Tibial nerve (tissue), 4 donors: ENCODE results near the gene FMO5.

Experiments used
- EP300 ChIP-seq, 2 donors: sonication (generic); formaldehyde crosslinking; IDR thresholded peaks; one replicate each; pipeline ENCODE4 v1.6.1; 2017; ENCODE audit warnings: antibody characterized with exemption in 2 of 2, mild to moderate bottlenecking in 1 of 2
- POLR2A ChIP-seq, 2 donors: fragments of 450-650 bp; IDR thresholded peaks; one replicate each; pipeline ENCODE4 v1.6.1; 2017; ENCODE audit warnings: antibody characterized with exemption in 2 of 2, mild to moderate bottlenecking in 2 of 2, moderate library complexity in 2 of 2
- TF ChIP-seq, protein P1 (sequence below), 5 experiments: fragments of 200-600 bp in 3 of 5; fragments of 450-650 bp in 2 of 5; sonication (generic) in 3 of 5; IDR thresholded peaks; one replicate each; pipeline ENCODE4 v1.5.1; 2016 to 2019; ENCODE audit warnings: antibody characterized with exemption in 5 of 5, mild to moderate bottlenecking in 3 of 5, moderate library complexity in 2 of 5

DNA sequence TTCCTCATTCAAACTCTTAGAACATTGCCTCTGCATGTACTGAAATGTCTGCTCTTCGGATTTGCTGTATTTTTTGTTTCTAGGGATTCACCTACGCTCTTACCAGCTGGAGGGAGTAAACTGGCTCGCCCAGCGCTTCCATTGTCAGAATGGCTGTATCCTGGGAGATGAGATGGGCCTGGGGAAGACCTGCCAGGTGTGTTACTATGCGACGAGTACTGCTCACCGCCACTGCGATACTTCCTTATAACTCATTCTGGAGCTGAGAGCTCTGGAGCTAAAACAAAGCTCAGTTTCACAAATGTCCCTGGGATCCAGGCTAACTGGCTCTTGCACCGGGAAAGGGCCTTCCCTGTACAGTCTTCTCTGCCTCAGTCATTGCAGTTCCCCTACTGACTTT, 27.4 kb upstream of the FMO5 start:
- TF ChIP-seq, protein P1, sequence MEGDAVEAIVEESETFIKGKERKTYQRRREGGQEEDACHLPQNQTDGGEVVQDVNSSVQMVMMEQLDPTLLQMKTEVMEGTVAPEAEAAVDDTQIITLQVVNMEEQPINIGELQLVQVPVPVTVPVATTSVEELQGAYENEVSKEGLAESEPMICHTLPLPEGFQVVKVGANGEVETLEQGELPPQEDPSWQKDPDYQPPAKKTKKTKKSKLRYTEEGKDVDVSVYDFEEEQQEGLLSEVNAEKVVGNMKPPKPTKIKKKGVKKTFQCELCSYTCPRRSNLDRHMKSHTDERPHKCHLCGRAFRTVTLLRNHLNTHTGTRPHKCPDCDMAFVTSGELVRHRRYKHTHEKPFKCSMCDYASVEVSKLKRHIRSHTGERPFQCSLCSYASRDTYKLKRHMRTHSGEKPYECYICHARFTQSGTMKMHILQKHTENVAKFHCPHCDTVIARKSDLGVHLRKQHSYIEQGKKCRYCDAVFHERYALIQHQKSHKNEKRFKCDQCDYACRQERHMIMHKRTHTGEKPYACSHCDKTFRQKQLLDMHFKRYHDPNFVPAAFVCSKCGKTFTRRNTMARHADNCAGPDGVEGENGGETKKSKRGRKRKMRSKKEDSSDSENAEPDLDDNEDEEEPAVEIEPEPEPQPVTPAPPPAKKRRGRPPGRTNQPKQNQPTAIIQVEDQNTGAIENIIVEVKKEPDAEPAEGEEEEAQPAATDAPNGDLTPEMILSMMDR (IDR thresholded peaks at IDR 0.05): no peak
- TF ChIP-seq POLR2A (IDR thresholded peaks at IDR 0.05) (no peak), EP300 (IDR thresholded peaks at IDR 0.05) (no peak)
